HepG2 (cell line): ENCODE results near the gene AUNIP. TPM values are rescaled to one million over a fixed set of nuclear protein-coding genes. Genes with fewer than 3 reads are reported as not detected.

Experiments used
- ATAC-seq: fragments of 200-7000 bp; cut with Tn5 transposase; 3 replicates; pipeline ENCODE4 v1.9.1; 2020; ENCODE audit warnings: mild to moderate bottlenecking, moderate library complexity
- BruUV-seq: library from RNA; stranded (reverse); fragments of 400-500 nt; replicated peaks from 2 replicates; lab custom pipeline; 2021; lab: Mats Ljungman, UMichigan
- CTCF ChIA-PET: fragments of 300-600 bp; formaldehyde crosslinking; extraction: SDS; loops from one replicate; lab custom pipeline; 2021; ENCODE audit warnings: low total read pairs, inconsistent platforms, low intra/inter-chr PET ratio; lab: Yijun Ruan, JAX
- POLR2A ChIA-PET: fragments of 350-600 bp; sonication (Branson Sonifier 250); formaldehyde crosslinking; loops from one replicate; lab custom pipeline; 2020; ENCODE audit warnings: antibody characterized with exemption, inconsistent platforms; lab: Yijun Ruan, JAX
- DNase-seq: peaks from one replicate; pipeline ENCODE4 v3.0.0-alpha.2; 2015; ENCODE audit warnings: low spot score
- FAIRE-seq: peaks from 3 replicates; lab custom pipeline; 2011; peaks lifted over from hg19 to GRCh38; lab: Jason Lieb, UNC
- H2AFZ ChIP-seq: one replicate; pipeline ENCODE4 v1.6.1; 2011; ENCODE audit warnings: low read length, inconsistent platforms
- H3K27ac ChIP-seq: fragments of 300-600 bp; 3 replicates; pipeline ENCODE4 v1.8.0; 2011; ENCODE audit warnings: mixed run types, mild to moderate bottlenecking, mixed read lengths, low read length, inconsistent platforms; ENCODE audit not compliant: insufficient read depth; ENCODE audit errors: extremely low read length
- H3K27me3 ChIP-seq, 2 experiments: fragments of 200-600 bp in 1 of 2; 2 replicates in 1 of 2; 3 replicates in 1 of 2; pipeline versions ENCODE4 v1.6.0 to v1.8.0; 2011; ENCODE audit warnings: low read length in 2 of 2, mild to moderate bottlenecking in 2 of 2, moderate library complexity in 2 of 2, inconsistent platforms in 1 of 2; ENCODE audit not compliant: insufficient read depth in 2 of 2, control insufficient read depth in 1 of 2
- H3K36me3 ChIP-seq, 2 experiments: fragments of 200-600 bp in 1 of 2; replicated peaks in 1 of 2; 2 replicates in 1 of 2; 3 replicates in 1 of 2; pipeline versions ENCODE4 v1.5.1 to v1.8.0; 2011; ENCODE audit warnings: low read length in 2 of 2, inconsistent platforms in 1 of 2; ENCODE audit not compliant: insufficient read depth in 2 of 2, control insufficient read depth in 1 of 2
- H3K4me1 ChIP-seq: 2 replicates; pipeline ENCODE4 v1.5.1; 2012; ENCODE audit warnings: low read length, inconsistent platforms; ENCODE audit not compliant: insufficient read depth
- H3K4me2 ChIP-seq: 2 replicates; pipeline ENCODE4 v1.6.0; 2011; ENCODE audit warnings: low read depth, low read length, inconsistent platforms
- H3K4me3 ChIP-seq, 3 experiments: fragments of 200-600 bp in 1 of 3; sonication (generic), shearing (Covaris generic) in 1 of 3; replicated peaks in 1 of 3; 2 replicates each; pipeline ENCODE4 v1.5.1; 2011 to 2016; ENCODE audit warnings: low read length in 3 of 3, inconsistent platforms in 2 of 3, low read depth in 2 of 3, mild to moderate bottlenecking in 2 of 3, control low read depth in 1 of 3, mixed read lengths in 1 of 3; ENCODE audit not compliant: insufficient read depth in 1 of 3
- H3K79me2 ChIP-seq: one replicate; pipeline ENCODE4 v1.6.1; 2011; ENCODE audit warnings: low read length, inconsistent platforms; ENCODE audit not compliant: insufficient read depth
- H3K9ac ChIP-seq: 2 replicates; pipeline ENCODE4 v1.6.0; 2011; ENCODE audit warnings: mild to moderate bottlenecking, low read depth, low read length, inconsistent platforms; ENCODE audit not compliant: insufficient read depth
- H3K9me3 ChIP-seq: 2 replicates; pipeline ENCODE4 v1.5.1; 2012; ENCODE audit warnings: mild to moderate bottlenecking, low read length
- H4K20me1 ChIP-seq: 2 replicates; pipeline ENCODE4 v1.6.0; 2011; ENCODE audit warnings: inconsistent platforms, mild to moderate bottlenecking, low read length, moderate library complexity; ENCODE audit not compliant: insufficient read depth
- ATF1 ChIP-seq: IDR thresholded peaks from 2 replicates; pipeline ENCODE4 v1.6.1; 2016; ENCODE audit warnings: mild to moderate bottlenecking, control low read depth
- CHD4 ChIP-seq: fragments of 200-600 bp; sonication (generic); IDR thresholded peaks from 2 replicates; pipeline ENCODE4 v1.7.0; 2017; ENCODE audit warnings: mild to moderate bottlenecking, low read length, borderline replicate concordance
- GLI4 ChIP-seq: sonication (generic); formaldehyde crosslinking; IDR thresholded peaks from 2 replicates; pipeline ENCODE4 v1.5.1; 2020; ENCODE audit warnings: missing genetic modification reagents, mild to moderate bottlenecking, moderate library complexity, borderline replicate concordance
- HNRNPLL ChIP-seq: fragments of 200-400 bp; formaldehyde crosslinking; IDR thresholded peaks from 2 replicates; pipeline ENCODE4 v1.6.1; 2017; ENCODE audit warnings: mild to moderate bottlenecking, low read depth, low read length; ENCODE audit not compliant: poor library complexity, severe bottlenecking
- KDM4B ChIP-seq: sonication (generic); formaldehyde crosslinking; IDR thresholded peaks from 2 replicates; pipeline ENCODE4 v1.4.0; 2020; ENCODE audit warnings: missing genetic modification reagents
- KLF16 ChIP-seq, 2 experiments: sonication (generic) in 1 of 2; formaldehyde crosslinking in 1 of 2; IDR thresholded peaks; 2 replicates each; pipeline versions ENCODE4 v1.6.1 to v1.8.0; 2016 to 2023; ENCODE audit warnings: missing genetic modification reagents in 2 of 2, missing compliant biosample characterization in 1 of 2
- PLRG1 ChIP-seq: fragments of 450-650 bp; conservative IDR thresholded peaks from 2 replicates; pipeline ENCODE4 v1.6.1; 2016
- SOX13 ChIP-seq, 3 experiments: fragments of 450-650 bp in 1 of 3; sonication (generic) in 1 of 3; formaldehyde crosslinking in 1 of 3; IDR thresholded peaks in 2 of 3; conservative IDR thresholded peaks in 1 of 3; 2 replicates each; pipeline versions ENCODE4 v1.5.0 to v1.6.1; 2016 to 2020; ENCODE audit warnings: antibody characterized with exemption in 1 of 3, mild to moderate bottlenecking in 1 of 3, missing compliant biosample characterization in 1 of 3, missing genetic modification reagents in 1 of 3, moderate library complexity in 1 of 3
- ZBTB7B ChIP-seq: sonication (generic); formaldehyde crosslinking; IDR thresholded peaks from 2 replicates; pipeline ENCODE4 v1.4.0; 2020; ENCODE audit warnings: missing genetic modification reagents
- ZFP1 ChIP-seq: IDR thresholded peaks from 2 replicates; pipeline ENCODE4 v1.6.1; 2016
- ZFP82 ChIP-seq: sonication (generic); formaldehyde crosslinking; IDR thresholded peaks from 2 replicates; pipeline ENCODE4 v1.5.1; 2020; ENCODE audit warnings: mild to moderate bottlenecking, missing genetic modification reagents, borderline replicate concordance
- ZNF484 ChIP-seq: sonication (generic); formaldehyde crosslinking; IDR thresholded peaks from 2 replicates; pipeline ENCODE4 v1.5.1; 2020; ENCODE audit warnings: mild to moderate bottlenecking, low read depth, missing genetic modification reagents, borderline replicate concordance
- ZNF629 ChIP-seq: sonication (generic); formaldehyde crosslinking; conservative IDR thresholded peaks from 2 replicates; pipeline ENCODE4 v1.5.0; 2020; ENCODE audit warnings: missing genetic modification reagents
- ZNF720 ChIP-seq: sonication (generic); formaldehyde crosslinking; IDR thresholded peaks from 2 replicates; pipeline ENCODE4 v1.4.0; 2020; ENCODE audit warnings: missing genetic modification reagents
- WGBS: methylation state at CpG from one replicate; pipeline ENCODE4 v1.1.6; 2017; ENCODE audit warnings: low lambda C conversion rate; 5-methylcytosine and 5-hydroxymethylcytosine counted together
- in situ Hi-C: cut with HindIII; loops from 2 replicates; pipeline ENCODE4 v1.10.0; 2017; ENCODE audit warnings: low pct_unique_long_range_greater_than_20kb; ENCODE audit not compliant: extremely low pct_ligation_motif_present
- intact Hi-C: fragments of 100-400 bp; cut with micrococcal nuclease; formaldehyde crosslinking; loops from one replicate; pipeline ENCODE4 v1.10.0; 2022; ENCODE audit not compliant: unreplicated experiment
- polyA plus RNA-seq, 8 experiments: library from polyadenylated mRNA; depleted of rRNA in 3 of 8; stranded (reverse) in 7 of 8; unstranded in 1 of 8; fragments of >200 nt; fragmentation: Illumina TruSeq in 4 of 8; extraction: Trizol in 4 of 8; gene quantifications; 2 replicates each; pipeline versions ENCODE4 v1.2.1 to v1.2.3, GENCODE V29; 2011 to 2016; ENCODE audit warnings: low read depth in 4 of 8, missing spikeins in 1 of 8, mixed read lengths in 1 of 8; ENCODE audit not compliant: insufficient read depth in 1 of 8
- total RNA-seq, 5 experiments: library from RNA; depleted of rRNA; stranded (reverse); fragments of >200 nt; fragmentation: Illumina TruSeq; extraction: Trizol; gene quantifications; 2 replicates each; pipeline ENCODE4 v1.2.3, GENCODE V29; 2016; ENCODE audit warnings: low read depth in 1 of 5
- TF ChIP-seq, protein P1 (sequence below): sonication (generic); formaldehyde crosslinking; IDR thresholded peaks from 2 replicates; pipeline ENCODE4 v1.9.0; 2021; ENCODE audit warnings: missing genetic modification reagents, borderline replicate concordance
- TF ChIP-seq, protein P2 (sequence below): sonication (generic); formaldehyde crosslinking; IDR thresholded peaks from 2 replicates; pipeline ENCODE4 v1.4.0; 2020; ENCODE audit warnings: missing genetic modification reagents

Gene AUNIP
- total and polyA plus RNA-seq, 2 of the 13 experiments (the other 11 are each of a cell fraction or from before 2014, with no cell fraction given), result 3.8 to 12.3 TPM

- FAIRE-seq (no peak), ATAC-seq (peak; percentile 60), DNase-seq (no peak)
- ChIA-PET POLR2A (interaction anchor here (0.6 to 2.7 kb wide), 15 partner anchors 9 to 161 kb away, joined by 3 to 32 read pairs (median 5); partner anchors contain the start of gene PAFAH2), CTCF (no interaction called here)
- Histone ChIP-seq H3K79me2 (peaks cover 22% of the 10 kb centered on the region), H3K9ac (peak overlapping the region; percentile 67), H3K9me3 (no peaks in the 10 kb centered on the region), H3K4me1 (peaks cover 71% of the 10 kb centered on the region), H3K4me3 (peak overlapping the region; percentile 69 to 95 (median 70); a peak in 5 of 6 replicates), H3K36me3 (no peaks in the 10 kb centered on the region), H2AFZ (no peak overlapping the region), H3K27ac (peak overlapping the region; percentile 79), H4K20me1 (no peaks in the 10 kb centered on the region), H3K4me2 (peak overlapping the region; percentile 79), H3K27me3 (no peaks in the 10 kb centered on the region; a peak in 1 of 5 replicates)
- BruUV-seq, result TSS peak; percentile 50
- intact Hi-C loops (loop anchor here (2.0 kb wide), 1 partner anchor 15 kb away; no protein-coding TSS in a partner anchor), in situ Hi-C loops (no loop called here)
- WGBS, result 25% methylated on average over 16 of the region's 32 CpGs
- TF ChIP-seq GLI4 (CRISPR knock-in tag) (no peak), ZNF720 (no peak), KDM4B (CRISPR knock-in tag) (no peak), CHD4 (no peak), PLRG1 (no peak), SOX13 (IDR thresholded peaks at IDR 0.05) (no peak), SOX13 (CRISPR knock-in tag; conservative IDR thresholded peaks at IDR 0.05 in 1 of 2, IDR thresholded peaks at IDR 0.05 in 1 of 2) (0 out of 4 replicates have a peak, but pooled peaks of 1 of the 2 experiments have one; percentile 1), ZFP1 (CRISPR knock-in tag) (0 out of 2 replicates have a peak, but pooled peaks have one; percentile 0), ZNF629 (CRISPR knock-in tag) (0 out of 2 replicates have a peak, but pooled peaks have one; percentile 0), KLF16 (CRISPR knock-in tag; IDR thresholded peaks at IDR 0.05) (no peak), HNRNPLL (peak; percentile 68), ZBTB7B (CRISPR knock-in tag) (peak; percentile 5; the same call in 1 of the 2 replicates), ATF1 (CRISPR knock-in tag) (no peak), ZFP82 (CRISPR knock-in tag) (0 out of 2 replicates have a peak, but pooled peaks have one; percentile 48), ZNF484 (CRISPR knock-in tag) (no peak)
- TF ChIP-seq, protein P1, sequence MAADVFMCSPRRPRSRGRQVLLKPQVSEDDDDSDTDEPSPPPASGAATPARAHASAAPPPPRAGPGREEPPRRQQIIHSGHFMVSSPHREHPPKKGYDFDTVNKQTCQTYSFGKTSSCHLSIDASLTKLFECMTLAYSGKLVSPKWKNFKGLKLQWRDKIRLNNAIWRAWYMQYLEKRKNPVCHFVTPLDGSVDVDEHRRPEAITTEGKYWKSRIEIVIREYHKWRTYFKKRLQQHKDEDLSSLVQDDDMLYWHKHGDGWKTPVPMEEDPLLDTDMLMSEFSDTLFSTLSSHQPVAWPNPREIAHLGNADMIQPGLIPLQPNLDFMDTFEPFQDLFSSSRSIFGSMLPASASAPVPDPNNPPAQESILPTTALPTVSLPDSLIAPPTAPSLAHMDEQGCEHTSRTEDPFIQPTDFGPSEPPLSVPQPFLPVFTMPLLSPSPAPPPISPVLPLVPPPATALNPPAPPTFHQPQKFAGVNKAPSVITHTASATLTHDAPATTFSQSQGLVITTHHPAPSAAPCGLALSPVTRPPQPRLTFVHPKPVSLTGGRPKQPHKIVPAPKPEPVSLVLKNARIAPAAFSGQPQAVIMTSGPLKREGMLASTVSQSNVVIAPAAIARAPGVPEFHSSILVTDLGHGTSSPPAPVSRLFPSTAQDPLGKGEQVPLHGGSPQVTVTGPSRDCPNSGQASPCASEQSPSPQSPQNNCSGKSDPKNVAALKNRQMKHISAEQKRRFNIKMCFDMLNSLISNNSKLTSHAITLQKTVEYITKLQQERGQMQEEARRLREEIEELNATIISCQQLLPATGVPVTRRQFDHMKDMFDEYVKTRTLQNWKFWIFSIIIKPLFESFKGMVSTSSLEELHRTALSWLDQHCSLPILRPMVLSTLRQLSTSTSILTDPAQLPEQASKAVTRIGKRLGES, result no peak
- TF ChIP-seq, protein P2, sequence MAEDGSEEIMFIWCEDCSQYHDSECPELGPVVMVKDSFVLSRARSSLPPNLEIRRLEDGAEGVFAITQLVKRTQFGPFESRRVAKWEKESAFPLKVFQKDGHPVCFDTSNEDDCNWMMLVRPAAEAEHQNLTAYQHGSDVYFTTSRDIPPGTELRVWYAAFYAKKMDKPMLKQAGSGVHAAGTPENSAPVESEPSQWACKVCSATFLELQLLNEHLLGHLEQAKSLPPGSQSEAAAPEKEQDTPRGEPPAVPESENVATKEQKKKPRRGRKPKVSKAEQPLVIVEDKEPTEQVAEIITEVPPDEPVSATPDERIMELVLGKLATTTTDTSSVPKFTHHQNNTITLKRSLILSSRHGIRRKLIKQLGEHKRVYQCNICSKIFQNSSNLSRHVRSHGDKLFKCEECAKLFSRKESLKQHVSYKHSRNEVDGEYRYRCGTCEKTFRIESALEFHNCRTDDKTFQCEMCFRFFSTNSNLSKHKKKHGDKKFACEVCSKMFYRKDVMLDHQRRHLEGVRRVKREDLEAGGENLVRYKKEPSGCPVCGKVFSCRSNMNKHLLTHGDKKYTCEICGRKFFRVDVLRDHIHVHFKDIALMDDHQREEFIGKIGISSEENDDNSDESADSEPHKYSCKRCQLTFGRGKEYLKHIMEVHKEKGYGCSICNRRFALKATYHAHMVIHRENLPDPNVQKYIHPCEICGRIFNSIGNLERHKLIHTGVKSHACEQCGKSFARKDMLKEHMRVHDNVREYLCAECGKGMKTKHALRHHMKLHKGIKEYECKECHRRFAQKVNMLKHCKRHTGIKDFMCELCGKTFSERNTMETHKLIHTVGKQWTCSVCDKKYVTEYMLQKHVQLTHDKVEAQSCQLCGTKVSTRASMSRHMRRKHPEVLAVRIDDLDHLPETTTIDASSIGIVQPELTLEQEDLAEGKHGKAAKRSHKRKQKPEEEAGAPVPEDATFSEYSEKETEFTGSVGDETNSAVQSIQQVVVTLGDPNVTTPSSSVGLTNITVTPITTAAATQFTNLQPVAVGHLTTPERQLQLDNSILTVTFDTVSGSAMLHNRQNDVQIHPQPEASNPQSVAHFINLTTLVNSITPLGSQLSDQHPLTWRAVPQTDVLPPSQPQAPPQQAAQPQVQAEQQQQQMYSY (CRISPR knock-in tag), result peak; percentile 14; the same call in 1 of the 2 replicates
Observed at GRCh38 chr1:25875856-25876692, 16.8 kb upstream of the AUNIP start.
